Sigmoid colon (tissue), 3 donors: Measurements from ENCODE around the gene ATP10B.

Experiments
- CTCF ChIP-seq, 4 experiments: fragments of 450-650 bp in 3 of 4; fragments of 200-600 bp in 1 of 4; IDR thresholded peaks; one replicate each; pipeline ENCODE4 v1.5.1; 2016 to 2019; ENCODE audit warnings: antibody characterized with exemption in 4 of 4, mild to moderate bottlenecking in 3 of 4, moderate library complexity in 2 of 4
- POLR2A ChIP-seq, 2 donors: fragments of 450-650 bp; IDR thresholded peaks; one replicate each; pipeline ENCODE4 v1.6.1; 2016; ENCODE audit warnings: antibody characterized with exemption in 2 of 2, mild to moderate bottlenecking in 2 of 2, moderate library complexity in 2 of 2

GRCh38 chr5:160547872-160548271, 304.1 kb downstream of the ATP10B start:
- TF ChIP-seq CTCF (IDR thresholded peaks at IDR 0.05), result no peak
- TF ChIP-seq POLR2A (IDR thresholded peaks at IDR 0.05), result no peak
